HG03175 (cell line): Measurements from ENCODE around the gene ANKFY1.
"Not testable (repeated sequence)": the region's sequence is repeated elsewhere in the genome, so short reads cannot be mapped to it uniquely, and the experiment has no call there.

Experiments used
- ATAC-seq: cut with Tn5 transposase; IDR thresholded peaks from one replicate; pipeline ENCODE4 v1.9.1; 2021; ENCODE audit warnings: mild to moderate bottlenecking, moderate library complexity; ENCODE audit not compliant: unreplicated experiment

Gene ANKFY1

GRCh38 chr17:4262703-4263102 is 1.1 kb downstream of the ANKFY1 start:
- ATAC-seq: no peak

- ATAC-seq: no peak
These were observed 2.3 kb downstream of the ANKFY1 start for GRCh38 chr17:4261452-4261851.

DNA sequence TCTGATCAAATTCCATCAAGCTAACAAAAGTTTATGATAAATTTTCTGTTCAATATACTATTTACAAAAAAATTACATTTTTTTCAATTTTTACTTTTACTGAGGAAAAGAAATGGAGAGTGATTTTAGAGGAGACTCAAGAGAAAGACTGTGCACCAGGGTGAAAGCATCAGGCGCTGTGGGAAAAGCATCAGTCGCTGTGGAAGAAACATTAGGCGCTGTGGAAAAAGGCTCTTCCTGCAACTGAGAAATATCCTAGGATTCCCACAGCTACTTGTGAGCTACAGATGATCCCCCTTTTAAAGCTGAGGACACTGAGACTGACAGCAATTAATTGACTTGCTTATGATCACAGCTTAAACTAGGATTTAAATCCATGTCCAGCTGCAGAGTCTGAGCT is 4.9 kb downstream of the ANKFY1 start:
- ATAC-seq: no peak

GRCh38 chr17:4256952-4257351 is 6.8 kb downstream of the ANKFY1 start:
- no peak for ATAC-seq

- ATAC-seq: not testable (repeated sequence)
These were observed 8.5 kb downstream of the ANKFY1 start for GRCh38 chr17:4255271-4255670.

DNA sequence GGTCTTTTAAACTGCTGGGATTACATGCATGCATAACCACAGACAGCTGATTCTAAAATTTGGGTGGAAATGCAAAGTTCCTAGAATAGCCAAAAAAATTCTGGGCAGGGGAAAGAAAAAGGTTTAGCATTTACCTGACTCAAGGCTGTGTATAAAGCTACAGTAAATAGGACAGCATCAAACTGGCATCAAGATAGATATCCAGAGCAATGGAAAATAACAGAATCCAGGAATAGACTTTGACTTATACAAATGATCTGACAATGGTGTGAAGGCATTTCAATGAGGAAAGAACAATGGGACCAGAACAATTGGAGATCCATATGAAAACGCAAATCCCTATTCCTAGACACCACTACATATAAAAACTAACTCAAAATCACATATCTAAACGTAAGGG is 12.9 kb downstream of the ANKFY1 start:
- ATAC-seq: no peak

GRCh38 chr17:4249452-4250029 is 14.2 kb downstream of the ANKFY1 start:
- ATAC-seq: no peak

- ATAC-seq: no peak
These were observed 15.1 kb downstream of the ANKFY1 start for GRCh38 chr17:4248504-4249277.

GRCh38 chr17:4247971-4248388 is 15.8 kb downstream of the ANKFY1 start:
- ATAC-seq: no peak

DNA sequence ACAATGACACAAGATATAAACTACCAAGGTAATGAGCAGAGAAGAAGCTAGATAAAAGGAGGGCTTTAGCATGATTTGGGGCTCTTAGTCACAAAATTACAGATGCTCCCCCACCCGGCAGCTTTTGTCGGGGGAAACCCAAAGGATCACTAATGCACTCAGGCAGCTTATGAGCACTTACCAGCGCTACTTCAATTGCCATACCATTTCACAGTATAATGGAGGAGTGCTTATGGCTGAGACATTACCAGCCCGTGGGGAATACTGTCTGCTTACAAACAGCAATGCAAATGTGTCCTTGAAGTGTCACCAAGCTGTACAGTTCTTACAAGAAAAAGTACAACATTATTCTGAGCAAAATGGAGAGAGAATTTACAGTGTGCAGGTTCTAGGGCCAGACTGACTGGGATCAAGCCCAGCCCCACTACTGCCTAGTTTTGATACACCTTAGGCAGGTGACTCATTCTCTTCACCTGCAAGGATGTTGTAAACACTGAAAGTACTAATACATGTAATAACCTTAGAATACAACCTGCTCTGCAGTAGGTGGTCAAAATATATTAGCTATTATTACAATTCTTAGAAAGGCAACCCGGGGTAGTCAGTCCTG is 16.3 kb downstream of the ANKFY1 start:
- no peak for ATAC-seq

DNA sequence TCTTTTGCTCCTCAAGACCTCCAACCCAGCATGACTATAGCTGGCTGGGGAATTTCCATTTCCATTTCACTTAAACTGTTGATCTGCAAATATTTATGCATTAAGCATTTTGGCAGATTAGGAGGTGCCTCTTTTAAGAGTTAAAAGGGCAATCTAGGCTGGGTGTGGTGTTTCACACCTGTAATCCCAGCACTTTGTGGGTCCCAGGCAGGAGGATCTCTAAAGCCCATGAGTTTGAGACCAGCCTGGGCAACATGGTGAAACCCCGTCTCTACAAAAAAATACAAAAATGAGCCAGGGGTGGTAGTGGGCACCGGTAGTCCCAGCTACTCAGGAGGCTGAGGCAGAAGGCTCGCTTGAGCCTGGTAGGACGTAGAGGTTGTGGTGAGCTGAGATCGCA is 17.1 kb downstream of the ANKFY1 start:
- no peak for ATAC-seq

GRCh38 chr17:4241535-4241934 is 22.2 kb downstream of the ANKFY1 start:
- no peak for ATAC-seq

- ATAC-seq: no peak
These were observed 27.3 kb downstream of the ANKFY1 start for GRCh38 chr17:4236456-4236855.

DNA sequence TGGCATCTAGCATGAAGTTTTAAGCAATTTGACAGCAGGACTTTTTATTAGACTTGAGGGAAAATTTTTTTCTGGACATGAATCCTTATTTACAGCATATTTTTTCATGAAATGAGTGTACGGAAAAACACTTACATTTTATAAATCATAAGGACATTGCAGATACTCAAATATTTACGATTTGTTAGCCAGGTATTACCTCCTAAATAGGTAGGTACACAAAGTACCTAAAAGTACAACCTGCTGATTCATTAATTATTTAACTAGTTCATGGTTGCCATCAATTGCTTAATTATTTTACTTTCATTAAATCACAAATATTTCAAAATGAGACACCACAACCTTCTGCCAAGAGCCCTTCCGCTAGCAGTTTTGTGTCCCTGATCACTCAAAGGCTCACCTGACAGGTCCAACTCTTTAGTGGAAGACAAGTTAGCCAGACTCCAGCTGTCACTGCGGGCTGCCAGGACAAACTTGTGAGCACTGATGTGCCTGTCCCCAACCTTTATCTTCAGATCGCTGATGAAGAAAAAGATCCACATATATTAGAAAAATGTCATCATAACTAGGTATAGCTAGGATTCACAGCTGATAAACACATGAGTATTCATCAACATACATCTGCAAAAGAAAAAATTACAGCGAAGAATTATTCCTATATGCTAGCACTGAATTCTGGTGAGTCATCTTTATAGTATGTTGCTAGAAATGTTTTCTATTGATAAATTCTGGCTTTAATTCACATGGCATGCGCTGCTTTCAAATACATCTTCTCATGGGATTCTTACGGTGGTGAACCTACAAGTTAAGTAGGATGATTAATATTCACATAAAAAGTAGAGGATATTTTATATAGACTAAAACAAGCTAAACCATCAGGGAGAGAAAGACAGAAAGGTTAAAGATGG is 28.2 kb downstream of the ANKFY1 start:
- ATAC-seq: no peak

DNA sequence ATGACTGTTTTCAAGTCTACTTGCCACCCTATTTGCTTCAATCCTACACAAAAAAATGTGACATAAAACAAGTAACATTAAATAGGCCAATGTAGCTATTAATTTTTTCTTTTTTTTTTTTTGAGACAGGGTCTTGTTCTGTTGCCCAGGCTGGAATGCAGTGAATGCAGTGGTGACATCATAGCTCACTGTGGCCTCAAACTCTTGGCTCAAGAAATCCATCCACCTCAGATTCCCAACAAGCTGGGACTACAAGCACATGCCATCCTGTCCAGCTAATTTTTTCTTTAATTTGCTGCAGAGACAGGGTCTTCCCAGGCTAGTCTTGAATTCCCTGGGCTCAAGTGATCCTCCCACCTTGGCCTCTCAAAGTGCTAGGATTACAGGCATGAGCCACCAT is 29.4 kb downstream of the ANKFY1 start:
- ATAC-seq: no peak

GRCh38 chr17:4233668-4234258 is 30.0 kb downstream of the ANKFY1 start:
- no peak for ATAC-seq

GRCh38 chr17:4232168-4232813 is 31.5 kb downstream of the ANKFY1 start:
- ATAC-seq: no peak

GRCh38 chr17:4229627-4230541 is 33.9 kb downstream of the ANKFY1 start:
- no peak for ATAC-seq

GRCh38 chr17:4221899-4222659 is 41.7 kb downstream of the ANKFY1 start:
- no peak for ATAC-seq
